Heart left ventricle (tissue), 16 donors: ENCODE results near the gene FMR1. TPM values are rescaled to one million over a fixed set of nuclear protein-coding genes. Genes with fewer than 3 reads are reported as not detected.

Source experiments
- ATAC-seq, 4 donors: fragments of 200-7000 bp; cut with Tn5 transposase; one replicate each; pipeline ENCODE4 v1.9.1; 2020 to 2022; ENCODE audit warnings: moderate library complexity in 4 of 4, mild to moderate bottlenecking in 3 of 4, moderate number of reproducible peaks in 1 of 4
- DNase-seq, 5 donors: peaks; one replicate each; pipeline ENCODE4 v3.0.0-alpha.2; 2020
- H3K27ac ChIP-seq, 12 donors: fragments of 200-600 bp; sonication (generic) in 4 of 12; one replicate each; pipeline versions ENCODE4 v1.5.0 to v1.8.0; 2016 to 2022; ENCODE audit warnings: mild to moderate bottlenecking in 2 of 12
- H3K27me3 ChIP-seq, 9 donors: fragments of 200-600 bp; sonication (generic) in 2 of 9; one replicate each; pipeline versions ENCODE4 v1.5.1 to v1.8.0; 2016 to 2022; ENCODE audit warnings: mild to moderate bottlenecking in 3 of 9
- H3K36me3 ChIP-seq, 9 donors: fragments of 200-600 bp; sonication (generic) in 2 of 9; one replicate each; pipeline versions ENCODE4 v1.5.0 to v1.8.0; 2018 to 2022; ENCODE audit warnings: mild to moderate bottlenecking in 2 of 9
- H3K4me1 ChIP-seq, 12 donors: fragments of 200-600 bp; sonication (generic) in 4 of 12; one replicate each; pipeline versions ENCODE4 v1.5.0 to v1.8.0; 2016 to 2022; ENCODE audit warnings: mild to moderate bottlenecking in 3 of 12
- H3K4me3 ChIP-seq, 12 donors: fragments of 200-600 bp; sonication (generic) in 4 of 12; one replicate each; pipeline versions ENCODE4 v1.5.0 to v1.8.0; 2017 to 2022; ENCODE audit warnings: mild to moderate bottlenecking in 9 of 12, moderate library complexity in 4 of 12
- H3K9me3 ChIP-seq, 12 donors: fragments of 200-600 bp; sonication (generic) in 4 of 12; one replicate each; pipeline versions ENCODE4 v1.5.0 to v1.8.0; 2016 to 2022; ENCODE audit warnings: mild to moderate bottlenecking in 1 of 12
- CTCF ChIP-seq, 12 donors: fragments of 200-600 bp; sonication (generic) in 4 of 12; IDR thresholded peaks; one replicate each; pipeline versions ENCODE4 v1.5.0 to v1.8.0; 2018 to 2022; ENCODE audit warnings: antibody characterized with exemption in 12 of 12, mild to moderate bottlenecking in 5 of 12
- POLR2A ChIP-seq, 2 donors: fragments of 450-650 bp; IDR thresholded peaks; one replicate each; pipeline ENCODE4 v1.6.1; 2017; ENCODE audit warnings: antibody characterized with exemption in 2 of 2, mild to moderate bottlenecking in 2 of 2, moderate library complexity in 2 of 2
- WGBS, 4 donors: extraction: QIAGEN DNeasy Blood & Tissue Kit in 2 of 4; methylation state at CpG; one replicate each; pipeline versions ENCODE4 v1.1.5 to v1.1.7; 2013 to 2018; 5-methylcytosine and 5-hydroxymethylcytosine counted together
- intact Hi-C, 10 donors: fragments of 100-400 bp; cut with DNase I; formaldehyde crosslinking; loops; one replicate each; pipeline versions ENCODE4 v1.11.1 to v1.14.2; 2022
- long read RNA-seq, 3 donors: library from polyadenylated mRNA; unstranded; transcript quantifications; one replicate each; pipeline ENCODE4 v2.0.0, GENCODE V29; 2020 to 2021
- polyA plus RNA-seq, 2 donors: library from polyadenylated mRNA; stranded (reverse); fragments of 200-250 nt; gene quantifications; one replicate each; pipeline ENCODE4 v1.2.3, GENCODE V29; 2013
- total RNA-seq, 9 donors: library from RNA; depleted of rRNA in 2 of 9; stranded (reverse); fragments of >200 nt in 2 of 9; fragmentation: NEBNext Ultra II Directional in 3 of 9; extraction: Animal tissue kit (Norgen Biotek cat#: 25700) in 3 of 9; gene quantifications; one replicate each; pipeline versions ENCODE4 v1.1.0 to v1.2.4, GENCODE V29; 2016 to 2023
- donor health status: ischemic (EF 13 %, LVEDD 7.1; RV severe dilation, severe dysfunction).
- donor health status: healthy with polysubstance abuse.
- donor health status: DM: no; HTN: yes; CAD: no.
- donor health status: DM: no; HTN: no; CAD: no.
- donor health status: ischemic (EF 25% LVEDD 6.9; RV normal size, moderate dysfunction).
- donor health status: ischemic (EF 25% LVEDD 5.7; RV mildly dilated, moderate dysfunction).
- donor health status: healthy.
- donor health status: DM: yes; HTN: yes; CAD: no.
- donor health status: ischemic (EF 35%, LVEDD 5.7; RV mildly dilated, moderate dysfunction).
- donor health status: nonischemic (EF 11% LVEDD 7.7; RV severe dilation, severe dysfunction).
- donor health status: DM: yes; HTN: yes; CAD: no.
- donor health status: PGD.
- donor health status: ischemic (EF 29% LVEDD 5.4; RV normal size, mild dysfunction).
- donor health status: nonischemic (EF 23%, LVEDD 6.1; RV moderate dilation, normal function).

FMR1 gene
- total RNA-seq (10 to 100 TPM; 14.4 to 35.7 (median 25.4) TPM), polyA plus RNA-seq (10 to 100 TPM; 15.2 to 19.1 TPM)
- long read RNA-seq, donor 1, full-length matches to known transcripts: 12 of 57 reads
- long read RNA-seq, donor 1, partial matches to known transcripts: 8 of 57 reads
- long read RNA-seq, donor 1, other reads (novel, unspliced or antisense): 37 of 57 reads
- long read RNA-seq, donor 2, partial matches to known transcripts: 3 of 6 reads
- long read RNA-seq, donor 2, other reads (novel, unspliced or antisense): 3 of 6 reads
- long read RNA-seq, donor 3, full-length matches to known transcripts: 16 of 44 reads
- long read RNA-seq, donor 3, partial matches to known transcripts: 5 of 44 reads
- long read RNA-seq, donor 3, other reads (novel, unspliced or antisense): 23 of 44 reads

GRCh38 chrX:147911192-147912022 is at the start of gene FMR1:
TSS of gene FMR1 (plus strand) at chrX:147911919. CDS start at chrX:147912180, 261 bp downstream.
- TF ChIP-seq POLR2A (IDR thresholded peaks at IDR 0.05) (peak in 1 of 2 donors; percentile 53), CTCF (IDR thresholded peaks at IDR 0.05) (no peak)
- Histone ChIP-seq H3K4me3 (peak within 1 kb of the TSS; percentile 53 to 97 (median 76)), H3K36me3 (no peaks in the 10 kb centered on the region), H3K9me3 (no peaks in the 10 kb centered on the region), H3K4me1 (peaks cover 0 to 31% (median 6%) of the 10 kb centered on the region in 12 donors), H3K27me3 (no peaks in the 10 kb centered on the region), H3K27ac (peak within 1 kb of the TSS; percentile 77 to 93 (median 87))
- intact Hi-C loops: loop anchor here in 1 of 10 donors (5.0 to 10.0 kb wide), 2 partner anchors 126 to 1563 kb away; no protein-coding TSS in a partner anchor
- ATAC-seq: peak; percentile 92 to 98 (median 96)
- WGBS, 4 donors: 6 to 52% (median 28%) methylated on average over 48 to 66 of the region's 66 CpGs
- peak; percentile 93 to 96 (median 94) for DNase-seq

GRCh38 chrX:147875866-147876596 is 35.7 kb upstream of the FMR1 start:
- Histone ChIP-seq H3K27ac (no peak overlapping the region), H3K36me3 (no peaks in the 10 kb centered on the region), H3K9me3 (peaks cover 0 to 17% (median 1%) of the 10 kb centered on the region in 12 donors), H3K4me3 (no peak overlapping the region), H3K4me1 (no peaks in the 10 kb centered on the region), H3K27me3 (no peaks in the 10 kb centered on the region)
- 54 to 80% (median 69%) methylated on average over 7 of the region's 7 CpGs for WGBS, 4 donors
- ATAC-seq (no peak), DNase-seq (no peak)
- intact Hi-C loops: no loop called here
- no peak for TF ChIP-seq POLR2A (IDR thresholded peaks at IDR 0.05)
- TF ChIP-seq CTCF (IDR thresholded peaks at IDR 0.05): no peak

- H3K36me3 ChIP-seq: no peaks in the 10 kb centered on the region
- H3K27ac ChIP-seq: no peak overlapping the region
- no peak overlapping the region for H3K4me3 ChIP-seq
- no peak for ATAC-seq
- no peaks in the 10 kb centered on the region for H3K27me3 ChIP-seq
- intact Hi-C loops: no loop called here
- H3K9me3 ChIP-seq: peaks cover 0 to 10% (median 0%) of the 10 kb centered on the region in 12 donors
- no peak for TF ChIP-seq CTCF (IDR thresholded peaks at IDR 0.05)
- no peak for DNase-seq
- H3K4me1 ChIP-seq: no peaks in the 10 kb centered on the region
- 79 to 89% (median 82%) methylated on average over 4 of the region's 4 CpGs for WGBS, 4 donors
Measured at GRCh38 chrX:147876849-147877646, 34.7 kb upstream of the FMR1 start.
